GM18868 (cell line): ENCODE results near the gene TPD52L1.

ENCODE experiments used
- ATAC-seq: cut with Tn5 transposase; IDR thresholded peaks from one replicate; pipeline ENCODE4 v1.9.1; 2021; ENCODE audit warnings: mild to moderate bottlenecking, moderate library complexity; ENCODE audit not compliant: unreplicated experiment

Gene TPD52L1

DNA sequence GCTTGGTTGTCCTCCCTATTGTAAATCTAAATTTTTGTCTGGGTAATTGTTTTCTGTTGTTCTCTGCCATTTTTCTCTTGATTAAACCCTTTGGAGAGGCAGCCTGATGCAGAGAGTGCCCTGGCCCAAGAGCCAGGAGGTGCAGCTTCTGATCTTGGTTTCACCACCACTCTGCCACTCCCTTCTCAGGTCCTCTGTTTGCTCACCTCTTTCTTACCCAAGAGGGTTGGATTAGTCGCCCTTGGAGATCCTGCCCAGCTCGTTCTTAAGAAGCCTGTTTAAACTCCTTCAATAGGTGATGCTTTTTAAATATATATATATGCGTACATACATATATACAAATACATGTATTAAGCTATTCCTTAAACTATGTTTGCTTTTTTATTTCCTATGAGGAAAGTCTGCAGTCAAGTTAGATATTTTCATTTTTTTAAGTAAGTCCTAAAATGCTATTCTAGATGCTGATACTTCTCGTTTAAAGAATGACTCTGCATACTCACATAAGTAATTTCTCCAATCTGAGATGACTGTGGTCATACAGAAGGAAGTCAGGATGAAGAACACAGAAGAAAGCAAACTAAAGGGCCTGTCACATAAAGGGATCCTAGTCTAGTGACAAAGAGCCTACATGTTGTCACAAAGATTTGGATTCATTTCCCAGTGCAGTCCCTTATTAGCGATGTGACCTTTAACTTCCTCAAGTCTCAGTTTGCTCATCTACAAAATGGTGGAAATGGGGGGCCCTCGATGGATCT, 19.9 kb downstream of the TPD52L1 start:
- ATAC-seq: no peak

GRCh38 chr6:125174626-125175025, 21.1 kb downstream of the TPD52L1 start:
- ATAC-seq: no peak

DNA sequence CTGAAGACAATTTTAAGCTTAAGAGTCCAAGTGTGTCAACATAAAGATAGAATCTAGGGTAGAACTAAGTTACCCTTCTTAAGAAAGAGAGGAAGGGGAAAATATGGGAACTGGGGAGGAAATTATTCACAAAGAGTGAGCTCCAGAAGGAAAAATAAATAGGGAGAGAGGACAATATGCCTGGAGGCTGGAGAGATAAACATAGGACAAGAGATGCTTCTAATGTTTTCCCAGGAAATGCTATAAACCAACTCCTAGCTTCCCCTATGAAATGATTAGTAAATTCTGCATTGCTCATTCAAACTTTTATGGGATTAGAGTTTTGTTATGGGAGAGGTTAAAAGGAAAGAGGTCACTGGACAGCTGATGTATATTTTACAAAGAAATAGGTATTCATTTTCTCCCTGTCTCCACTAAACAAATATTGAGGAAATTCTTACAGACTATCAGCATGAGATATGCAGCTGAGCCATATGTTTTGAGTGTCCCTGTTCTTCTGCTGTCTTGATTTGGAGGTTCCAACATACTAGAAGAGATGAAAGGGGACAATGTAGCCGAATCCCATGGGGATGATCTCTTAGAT, 22.0 kb downstream of the TPD52L1 start:
- ATAC-seq: no peak

DNA sequence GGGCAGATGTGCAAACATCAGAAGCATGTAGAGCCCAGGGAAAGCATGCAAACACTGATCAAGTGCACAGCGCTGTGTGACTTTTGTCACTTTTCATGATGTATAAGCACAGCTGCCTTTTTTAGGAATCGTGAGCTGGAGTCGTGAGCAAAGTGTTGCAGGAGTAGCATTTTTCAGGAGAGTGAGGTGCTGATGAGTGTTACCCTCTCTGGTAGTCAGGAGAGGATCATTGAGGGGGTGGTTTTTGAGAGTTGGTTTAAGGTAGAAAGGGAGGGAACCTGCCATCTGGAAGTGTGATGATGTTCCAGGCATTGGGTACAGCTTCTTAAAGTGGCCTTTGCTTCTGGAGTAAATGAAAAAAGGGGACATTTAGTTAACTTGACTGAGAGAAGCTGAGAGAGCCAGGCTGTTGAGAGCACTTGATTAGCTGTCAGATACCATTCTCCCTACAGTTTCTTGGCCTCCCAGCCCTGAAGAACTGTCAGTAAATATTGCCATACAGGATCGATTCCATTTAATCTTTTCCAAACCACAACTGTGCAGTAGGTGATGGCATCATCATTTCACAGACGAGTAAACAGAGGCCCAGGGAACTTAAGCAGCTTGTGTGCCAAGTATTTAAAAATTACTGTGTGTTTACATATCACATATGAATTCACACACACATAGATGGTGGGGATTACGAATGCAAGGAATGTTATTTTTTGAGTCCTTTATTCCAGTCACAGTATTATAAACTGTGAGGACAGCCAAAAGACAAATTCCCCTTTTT, 28.9 kb downstream of the TPD52L1 start:
- no peak for ATAC-seq

DNA sequence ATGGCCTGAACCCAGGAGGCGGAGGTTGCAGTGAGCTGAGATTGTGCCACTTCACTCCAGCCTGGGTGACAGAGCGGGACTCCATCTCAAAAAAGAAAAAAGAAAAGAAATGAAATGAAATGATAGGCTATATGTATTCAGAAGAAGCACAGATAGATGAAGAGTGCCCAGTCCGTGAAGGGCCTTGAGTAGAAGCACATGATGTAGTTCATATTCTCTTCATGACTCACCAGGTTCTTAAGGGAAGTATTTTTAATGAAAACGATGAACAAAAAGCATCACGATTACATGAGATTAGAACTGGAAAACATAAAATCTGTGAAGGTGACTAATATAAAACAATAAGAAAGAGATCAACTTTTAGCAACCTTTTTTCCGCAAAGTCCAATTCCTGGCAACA, 29.8 kb downstream of the TPD52L1 start:
- ATAC-seq: no peak

DNA sequence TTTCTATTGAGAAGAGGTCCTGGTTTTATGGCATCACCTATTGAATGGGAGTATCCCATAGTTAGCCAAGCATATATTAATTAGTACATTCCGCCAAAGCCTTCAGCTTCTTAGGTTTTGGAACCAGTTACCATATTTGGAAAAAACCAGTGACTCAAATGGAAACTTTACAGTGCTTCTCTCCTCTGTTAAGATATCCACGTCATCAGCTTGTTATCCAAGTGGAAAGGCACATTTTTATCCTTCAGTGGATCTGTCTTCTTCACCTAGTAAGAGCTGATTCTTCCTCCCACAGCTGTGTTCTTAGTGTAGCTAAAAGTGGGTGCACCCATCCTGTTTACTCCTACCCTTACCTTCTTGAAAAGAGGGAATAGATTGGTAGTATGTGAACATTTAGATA, 34.5 kb downstream of the TPD52L1 start:
- ATAC-seq: no peak

- ATAC-seq: no peak
These were observed 35.1 kb downstream of the TPD52L1 start for GRCh38 chr6:125188594-125189203.

GRCh38 chr6:125189494-125189893, 35.9 kb downstream of the TPD52L1 start:
- ATAC-seq: no peak

DNA sequence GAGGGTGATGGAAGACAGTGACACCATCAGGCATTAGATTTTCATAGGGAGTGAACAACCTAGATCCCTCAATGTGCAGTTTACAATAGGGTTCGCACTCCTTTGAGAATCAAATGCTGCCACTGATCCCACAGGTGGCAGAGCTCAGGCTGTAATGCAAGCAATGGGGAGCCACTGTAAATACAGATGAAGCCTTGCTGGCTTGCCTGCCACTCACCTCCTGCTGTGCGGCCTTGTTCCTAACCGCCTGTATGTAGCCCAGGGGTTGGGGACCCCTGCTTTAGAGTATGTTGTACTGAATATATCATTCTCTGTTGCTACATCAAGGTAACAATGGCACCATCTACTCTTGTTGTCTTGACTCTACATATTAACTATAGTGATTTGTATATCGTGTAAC, 37.1 kb downstream of the TPD52L1 start:
- no peak for ATAC-seq

- ATAC-seq: peak; percentile 98
These were observed 38.5 kb downstream of the TPD52L1 start for GRCh38 chr6:125191916-125192609.

DNA sequence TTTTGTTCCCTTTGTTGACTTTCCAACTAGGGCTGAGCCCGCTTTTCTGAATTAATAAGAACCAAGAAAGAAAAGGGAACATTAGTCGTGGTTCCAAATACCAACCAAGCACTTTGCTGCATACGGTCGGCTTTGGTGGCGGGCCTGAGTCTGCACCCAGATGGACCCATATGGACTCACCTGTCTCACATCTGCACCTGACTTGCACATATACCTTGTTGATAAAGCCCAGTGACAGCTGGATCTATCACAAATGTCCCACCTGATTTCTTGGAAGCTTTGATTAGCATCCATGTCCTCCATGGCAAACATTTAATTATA, 39.0 kb downstream of the TPD52L1 start:
- peak; percentile 3 for ATAC-seq

- ATAC-seq: no peak
These were observed 39.6 kb downstream of the TPD52L1 start for GRCh38 chr6:125193208-125193607.

DNA sequence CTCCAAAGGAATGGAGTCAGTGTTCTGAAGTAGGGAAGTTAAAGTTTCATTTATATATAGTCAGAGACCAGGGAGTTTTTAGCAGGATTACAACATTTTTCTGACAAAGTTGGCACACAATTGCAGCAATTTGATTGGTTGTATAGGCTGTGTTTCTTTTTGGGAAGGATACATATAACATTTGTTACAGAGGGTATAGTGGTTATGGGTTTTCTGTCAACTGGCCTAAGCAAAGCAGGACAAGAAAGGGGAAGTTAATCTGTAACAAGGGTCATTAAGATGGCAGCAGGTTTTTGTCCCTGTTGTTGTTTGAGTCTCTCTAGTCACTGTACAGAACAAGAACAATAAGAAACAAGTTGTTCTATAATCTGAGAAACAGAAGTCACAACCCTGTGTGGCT, 41.4 kb downstream of the TPD52L1 start:
- ATAC-seq: no peak

GRCh38 chr6:125195526-125195925, 42.0 kb downstream of the TPD52L1 start:
- no peak for ATAC-seq

- no peak for ATAC-seq
These were observed 43.0 kb downstream of the TPD52L1 start for GRCh38 chr6:125196613-125197012.

DNA sequence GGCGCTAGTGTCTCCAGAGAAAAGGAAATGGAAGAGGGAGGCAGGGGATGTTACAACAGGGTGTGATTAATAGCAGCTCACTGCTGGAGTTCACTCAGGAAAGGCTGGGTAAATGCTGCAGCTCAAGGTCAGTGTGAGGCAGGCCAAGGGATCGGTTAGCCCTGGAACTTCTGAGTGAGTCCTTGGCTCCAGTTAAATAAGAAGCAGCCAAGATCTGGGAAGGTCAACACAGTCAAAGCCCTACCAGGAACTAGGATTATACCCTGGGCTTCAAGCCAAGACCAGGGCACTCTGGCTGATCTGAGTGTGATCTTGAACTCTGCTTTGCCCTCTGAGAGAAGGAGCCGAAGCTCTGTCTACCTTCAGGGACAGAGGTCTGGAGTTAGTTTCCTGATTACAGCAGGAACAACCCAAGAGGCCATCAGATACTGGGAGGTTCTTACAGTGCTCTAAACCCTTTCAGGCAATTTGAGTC, 44.3 kb downstream of the TPD52L1 start:
- ATAC-seq: no peak

- no peak for ATAC-seq
These were observed 44.9 kb downstream of the TPD52L1 start for GRCh38 chr6:125198398-125198937.

GRCh38 chr6:125200941-125201340, 47.4 kb downstream of the TPD52L1 start:
- no peak for ATAC-seq

- ATAC-seq: no peak
These were observed 48.6 kb downstream of the TPD52L1 start for GRCh38 chr6:125201961-125202729.

DNA sequence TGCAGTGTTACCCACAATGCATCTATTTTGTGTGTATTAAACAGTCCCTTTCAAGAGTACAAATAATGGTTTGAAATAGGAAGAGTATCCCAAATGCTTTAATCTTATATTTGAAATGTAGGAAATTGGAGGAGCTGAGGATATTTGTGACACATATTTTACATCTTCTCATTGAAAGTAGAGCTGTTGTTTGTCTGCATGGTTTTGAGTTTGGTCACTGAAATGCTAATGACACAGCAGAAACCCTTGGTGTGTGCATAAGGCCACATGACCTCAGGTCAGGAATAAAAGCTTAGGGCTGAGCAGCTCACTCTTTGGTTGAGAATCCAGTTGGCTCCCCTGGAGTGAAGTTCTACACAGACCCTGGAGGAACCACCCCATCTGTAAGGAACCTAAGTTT, 49.8 kb downstream of the TPD52L1 start:
- ATAC-seq: no peak
